DND-41 (cell line): ENCODE results near the gene HSPA12A.

ENCODE experiments used
- ATAC-seq: fragments of 200-7000 bp; cut with Tn5 transposase; 3 replicates; pipeline ENCODE4 v1.9.1; 2021; ENCODE audit warnings: low read depth; ENCODE audit not compliant: insufficient read depth
- DNase-seq: peaks from one replicate; pipeline ENCODE4 v3.0.0-alpha.2; 2020
- H2AFZ ChIP-seq: 2 replicates; pipeline ENCODE4 v1.6.0; 2012; ENCODE audit warnings: low read depth, low read length
- H3K27ac ChIP-seq: 2 replicates; pipeline ENCODE4 v1.5.1; 2012; ENCODE audit warnings: low read length, inconsistent platforms
- H3K27me3 ChIP-seq: fragments of 200-600 bp; sonication (generic); 2 replicates; pipeline ENCODE4 v1.6.0; 2012; ENCODE audit warnings: low read length, mild to moderate bottlenecking, inconsistent platforms; ENCODE audit not compliant: insufficient read depth, poor library complexity
- H3K36me3 ChIP-seq: 2 replicates; pipeline ENCODE4 v1.5.1; 2012; ENCODE audit warnings: low read length, inconsistent platforms; ENCODE audit not compliant: insufficient read depth
- H3K4me1 ChIP-seq: 2 replicates; pipeline ENCODE4 v1.5.1; 2012; ENCODE audit warnings: mild to moderate bottlenecking, low read length; ENCODE audit not compliant: insufficient read depth
- H3K4me2 ChIP-seq: 2 replicates; pipeline ENCODE4 v1.6.0; 2012; ENCODE audit warnings: mild to moderate bottlenecking, moderate library complexity, low read length, inconsistent platforms; ENCODE audit not compliant: insufficient read depth
- H3K4me3 ChIP-seq, 2 experiments: fragments of 200-600 bp in 1 of 2; shearing (Covaris generic) in 1 of 2; 2 replicates each; pipeline ENCODE4 v1.5.1; 2012 to 2016; ENCODE audit warnings: inconsistent platforms in 2 of 2, low read length in 2 of 2, mild to moderate bottlenecking in 2 of 2, low read depth in 1 of 2, moderate library complexity in 1 of 2
- H3K79me2 ChIP-seq: 2 replicates; pipeline ENCODE4 v1.6.0; 2012; ENCODE audit warnings: low read length, inconsistent platforms; ENCODE audit not compliant: insufficient read depth
- H3K9ac ChIP-seq: 2 replicates; pipeline ENCODE4 v1.6.0; 2012; ENCODE audit warnings: low read depth, mild to moderate bottlenecking, inconsistent platforms, low read length, moderate library complexity
- H3K9me3 ChIP-seq: 2 replicates; pipeline ENCODE4 v1.5.1; 2012; ENCODE audit warnings: low read length, moderate library complexity, mild to moderate bottlenecking, inconsistent platforms; ENCODE audit not compliant: insufficient read depth, severe bottlenecking
- H4K20me1 ChIP-seq: 2 replicates; pipeline ENCODE4 v1.6.0; 2012; ENCODE audit warnings: low read length; ENCODE audit not compliant: insufficient read depth
- CTCF ChIP-seq: IDR thresholded peaks from 2 replicates; pipeline ENCODE4 v1.5.1; 2012; ENCODE audit warnings: borderline replicate concordance, low read length, moderate library complexity, mild to moderate bottlenecking; ENCODE audit not compliant: poor library complexity, severe bottlenecking; ENCODE audit errors: extremely low read depth
- EZH2 ChIP-seq: IDR thresholded peaks from 3 replicates; pipeline ENCODE4 v1.6.1; 2012; ENCODE audit warnings: borderline replicate concordance, low read depth, mild to moderate bottlenecking, moderate library complexity, low read length, inconsistent platforms; ENCODE audit not compliant: severe bottlenecking

HSPA12A gene

GRCh38 chr10:116706281-116706680 lies 36.1 kb downstream of the HSPA12A start:
- no peak overlapping the region for H3K4me2 ChIP-seq
- no peak overlapping the region for H3K4me3 ChIP-seq
- no peaks in the 10 kb centered on the region for H3K27me3 ChIP-seq
- H3K9me3 ChIP-seq: no peaks in the 10 kb centered on the region
- no peaks in the 10 kb centered on the region for H3K79me2 ChIP-seq
- H4K20me1 ChIP-seq: no peaks in the 10 kb centered on the region
- H3K9ac ChIP-seq: no peak overlapping the region
- no peak overlapping the region for H2AFZ ChIP-seq
- no peaks in the 10 kb centered on the region for H3K36me3 ChIP-seq
- DNase-seq: no peak
- H3K27ac ChIP-seq: no peak overlapping the region
- no peaks in the 10 kb centered on the region for H3K4me1 ChIP-seq
- TF ChIP-seq EZH2: no peak
- no peak for TF ChIP-seq CTCF
- no peak for ATAC-seq

- H3K36me3 ChIP-seq: no peaks in the 10 kb centered on the region
- H3K27ac ChIP-seq: no peak overlapping the region
- H2AFZ ChIP-seq: no peak overlapping the region
- DNase-seq (no peak), ATAC-seq (no peak)
- no peaks in the 10 kb centered on the region for H3K4me1 ChIP-seq
- no peak overlapping the region for H3K9ac ChIP-seq
- H3K79me2 ChIP-seq: no peaks in the 10 kb centered on the region
- no peaks in the 10 kb centered on the region for H4K20me1 ChIP-seq
- H3K4me2 ChIP-seq: no peak overlapping the region
- no peak for TF ChIP-seq CTCF
- no peak for TF ChIP-seq EZH2
- H3K9me3 ChIP-seq: no peaks in the 10 kb centered on the region
- no peaks in the 10 kb centered on the region for H3K27me3 ChIP-seq
- H3K4me3 ChIP-seq: no peak overlapping the region
Measured at GRCh38 chr10:116705498-116705897, 36.9 kb downstream of the HSPA12A start.

GRCh38 chr10:116704926-116705325 lies 37.4 kb downstream of the HSPA12A start:
- no peaks in the 10 kb centered on the region for H3K79me2 ChIP-seq
- ATAC-seq: no peak
- H4K20me1 ChIP-seq: no peaks in the 10 kb centered on the region
- no peaks in the 10 kb centered on the region for H3K36me3 ChIP-seq
- H2AFZ ChIP-seq: no peak overlapping the region
- H3K9me3 ChIP-seq: no peaks in the 10 kb centered on the region
- no peak overlapping the region for H3K9ac ChIP-seq
- no peaks in the 10 kb centered on the region for H3K27me3 ChIP-seq
- H3K4me3 ChIP-seq: no peak overlapping the region
- DNase-seq: no peak
- no peaks in the 10 kb centered on the region for H3K4me1 ChIP-seq
- no peak overlapping the region for H3K4me2 ChIP-seq
- no peak for TF ChIP-seq EZH2
- no peak for TF ChIP-seq CTCF
- H3K27ac ChIP-seq: no peak overlapping the region

- Histone ChIP-seq H2AFZ (no peak overlapping the region), H3K9ac (no peak overlapping the region), H3K27me3 (no peaks in the 10 kb centered on the region), H4K20me1 (no peaks in the 10 kb centered on the region), H3K4me2 (no peak overlapping the region), H3K79me2 (no peaks in the 10 kb centered on the region), H3K27ac (no peak overlapping the region), H3K36me3 (no peaks in the 10 kb centered on the region), H3K4me1 (no peaks in the 10 kb centered on the region), H3K4me3 (no peak overlapping the region), H3K9me3 (no peaks in the 10 kb centered on the region)
- ATAC-seq (no peak), DNase-seq (no peak)
- TF ChIP-seq EZH2 (no peak), CTCF (no peak)
Measured at GRCh38 chr10:116702165-116702564, 40.2 kb downstream of the HSPA12A start.
